Measurements from ENCODE around the gene TMC6. TPM values are rescaled to one million over a fixed set of nuclear protein-coding genes. Genes with fewer than 3 reads are reported as not detected.
A peak's percentile ranks its signal among the peaks of the same experiment; 100 is the strongest.

Gene TMC6
- total and polyA plus RNA-seq, 12 donors = 2.5 to 79.0 (median 19.1) TPM

DNA sequence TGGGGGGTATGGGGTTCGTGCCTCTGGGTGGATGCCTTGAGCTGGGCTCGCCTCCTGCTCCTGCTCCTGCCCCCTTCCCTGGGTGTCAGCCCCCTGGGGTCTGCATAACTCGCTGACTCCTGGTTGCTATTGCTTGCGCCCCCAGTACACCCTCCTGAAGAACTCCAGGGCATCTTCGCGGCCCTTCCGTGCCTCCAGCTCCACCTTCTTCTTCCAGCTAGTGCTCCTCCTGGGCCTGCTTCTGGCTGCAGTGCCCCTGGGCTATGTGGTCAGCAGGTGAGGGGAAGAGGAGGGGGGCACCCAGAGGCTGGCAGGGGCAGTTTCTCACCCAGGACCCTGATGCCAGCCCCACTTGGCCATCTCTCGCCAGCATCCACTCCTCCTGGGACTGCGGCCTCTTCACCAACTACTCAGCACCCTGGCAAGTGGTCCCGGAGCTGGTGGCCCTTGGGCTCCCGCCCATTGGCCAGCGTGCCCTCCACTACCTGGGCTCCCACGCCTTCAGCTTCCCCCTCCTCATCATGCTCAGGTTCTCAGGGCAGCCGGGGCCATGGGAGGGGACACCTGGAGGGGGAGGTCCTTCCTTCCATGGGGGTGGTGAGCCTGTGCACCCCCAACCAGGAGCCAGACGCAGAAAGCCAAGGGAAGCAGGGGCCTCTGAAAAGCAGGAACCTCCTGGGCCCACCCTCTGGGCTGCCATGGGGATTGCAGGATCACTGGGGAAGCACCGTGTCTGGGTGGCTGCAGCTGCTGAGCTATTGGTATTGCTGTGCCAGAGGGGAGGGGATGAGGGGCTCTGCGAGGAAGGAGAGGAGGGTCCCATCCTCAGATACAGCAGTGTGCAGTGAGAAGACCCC is 9.9 kb upstream of the TMC6 start:
- Histone ChIP-seq H3K9me3 (replicated peaks in 1 of 3) (no peaks in the 10 kb centered on the region), H3K36me3 (replicated peaks in 1 of 2) (no peaks in the 10 kb centered on the region), H3K27me3 (no peaks in the 10 kb centered on the region), H3K4me3 (no peak overlapping the region), H3K4me1 (replicated peaks in 1 of 2) (peaks cover 3 to 19% of the 10 kb centered on the region in 2 donors), H3K27ac (no peak overlapping the region)
- TF ChIP-seq POLR2A (IDR thresholded peaks at IDR 0.05) = no peak
- no peak for TF ChIP-seq CTCF (IDR thresholded peaks at IDR 0.05)
- intact Hi-C loops (cut with DNase I) = no loop called here
- no peak for DNase-seq
- 84 to 93% (median 89%) methylated on average over 8 to 17 of the region's 17 CpGs for WGBS, 4 donors

- H3K36me3 ChIP-seq (replicated peaks in 1 of 2) = no peaks in the 10 kb centered on the region
- H3K4me1 ChIP-seq (replicated peaks in 1 of 2) = peaks cover 3 to 18% of the 10 kb centered on the region in 2 donors
- no peak for DNase-seq
- no peak for TF ChIP-seq POLR2A (IDR thresholded peaks at IDR 0.05)
- peak in 1 of 6 experiments; percentile 17 for TF ChIP-seq CTCF (IDR thresholded peaks at IDR 0.05)
- no peaks in the 10 kb centered on the region for H3K27me3 ChIP-seq
- WGBS, 4 donors = 62 to 71% (median 66%) methylated on average over 7 to 26 of the region's 26 CpGs
- H3K27ac ChIP-seq = no peak overlapping the region
- no peaks in the 10 kb centered on the region for H3K9me3 ChIP-seq (replicated peaks in 1 of 3)
- no peak overlapping the region for H3K4me3 ChIP-seq
- intact Hi-C loops (cut with DNase I) = no loop called here
Measured at GRCh38 chr17:78137392-78138203, 9.0 kb upstream of the TMC6 start.

- 77 to 86% (median 82%) methylated on average over 8 to 9 of the region's 9 CpGs for WGBS, 4 donors
- Histone ChIP-seq H3K36me3 (replicated peaks in 1 of 2) (no peaks in the 10 kb centered on the region), H3K4me3 (no peak overlapping the region), H3K9me3 (replicated peaks in 1 of 3) (no peaks in the 10 kb centered on the region), H3K27ac (no peak overlapping the region), H3K4me1 (replicated peaks in 1 of 2) (peaks cover 3 to 12% of the 10 kb centered on the region in 2 donors), H3K27me3 (peaks cover 11% of the 10 kb centered on the region)
- intact Hi-C loops (cut with DNase I) = no loop called here
- TF ChIP-seq CTCF (IDR thresholded peaks at IDR 0.05) (no peak), POLR2A (IDR thresholded peaks at IDR 0.05) (no peak)
- no peak for DNase-seq
Measured at GRCh38 chr17:78135858-78136500, 7.4 kb upstream of the TMC6 start.

GRCh38 chr17:78134899-78135385 is 6.4 kb upstream of the TMC6 start:
- H3K27ac ChIP-seq = no peak overlapping the region
- 69 to 76% (median 73%) methylated on average over 4 to 9 of the region's 9 CpGs for WGBS, 4 donors
- DNase-seq = no peak
- intact Hi-C loops (cut with DNase I) = no loop called here
- H3K4me1 ChIP-seq (replicated peaks in 1 of 2) = peaks cover 0 to 7% of the 10 kb centered on the region in 2 donors
- H3K4me3 ChIP-seq = no peak overlapping the region
- no peaks in the 10 kb centered on the region for H3K9me3 ChIP-seq (replicated peaks in 1 of 3)
- H3K27me3 ChIP-seq = peaks cover 11% of the 10 kb centered on the region
- no peaks in the 10 kb centered on the region for H3K36me3 ChIP-seq (replicated peaks in 1 of 2)
- TF ChIP-seq CTCF (IDR thresholded peaks at IDR 0.05) = no peak
- TF ChIP-seq POLR2A (IDR thresholded peaks at IDR 0.05) = no peak

Measured in adrenal gland (tissue), 12 donors.